ENCODE results near the gene LRRC8A. TPM values are rescaled to one million over a fixed set of nuclear protein-coding genes. Genes with fewer than 3 reads are reported as not detected.
A peak's percentile ranks its signal among the peaks of the same experiment; 100 is the strongest.
"Not testable (repeated sequence)": the region's sequence is repeated elsewhere in the genome, so short reads cannot be mapped to it uniquely, and the experiment has no call there.

Gene LRRC8A
- total RNA-seq, 1 experiment from 2014 or later: 43.2 TPM

DNA sequence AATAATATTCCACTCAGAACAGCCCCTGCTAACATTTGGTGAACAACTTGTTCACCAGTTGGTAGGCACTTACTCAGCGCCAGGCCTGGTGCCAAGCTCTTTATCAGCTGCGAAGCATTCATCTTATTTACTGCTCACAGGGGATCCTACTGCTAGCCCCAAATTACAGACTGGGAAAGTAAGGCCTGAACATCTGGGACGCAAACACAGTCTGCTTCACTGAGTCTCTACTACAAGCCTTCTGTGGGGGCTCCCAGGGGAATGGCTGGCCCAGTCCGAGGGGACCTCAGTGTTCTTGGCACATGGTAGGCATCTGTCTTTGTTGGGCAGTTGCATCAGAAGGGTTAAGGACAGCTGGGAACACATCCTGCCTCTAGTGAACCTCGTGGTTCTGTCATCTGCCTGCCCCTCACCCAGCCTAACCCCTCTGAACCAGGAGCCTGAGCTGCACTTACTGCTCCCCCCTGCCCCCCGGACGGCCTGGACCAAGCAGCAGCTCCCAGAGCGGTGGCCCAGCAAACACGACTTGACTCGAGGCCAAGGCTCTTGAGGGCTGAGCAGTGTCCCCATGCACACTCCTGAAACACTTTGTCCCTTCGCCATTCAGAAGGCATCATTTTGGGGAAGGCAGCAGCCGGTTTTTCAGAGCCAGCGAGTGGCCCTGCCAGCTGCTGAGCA lies 38.6 kb downstream of the LRRC8A start, which contains the start of gene PHYHD1:
Gene PHYHD1, plus strand, starts transcription at position 602 of the 678 bp plus-strand sequence. CDS start 1,342 bp downstream, outside the sequence.
- no peak for DNase-seq (ENCODE audit: low spot score)

- no peak for DNase-seq (ENCODE audit: low spot score)
Measured at GRCh38 chr9:128921881-128922763, 40.2 kb downstream of the LRRC8A start.

DNA sequence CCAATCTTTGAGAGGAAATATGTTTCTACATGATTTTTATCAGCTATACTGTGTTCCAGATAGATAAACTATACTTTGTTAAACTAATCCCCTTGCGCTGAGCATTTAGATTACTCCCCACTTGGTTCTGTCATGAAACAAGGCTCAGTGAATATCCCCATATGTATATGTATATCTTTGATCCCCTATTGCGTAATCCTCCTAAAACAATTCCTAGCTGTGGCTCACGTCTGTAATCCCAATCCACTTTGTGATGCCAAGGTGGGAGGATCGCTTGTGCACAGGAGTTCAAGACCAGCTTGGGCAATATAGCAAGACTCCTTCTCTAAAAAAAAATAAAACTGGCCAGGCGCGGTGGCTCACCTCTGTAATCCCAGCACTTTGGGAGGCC lies 41.6 kb downstream of the LRRC8A start:
- DNase-seq (ENCODE audit: low spot score): no peak

DNA sequence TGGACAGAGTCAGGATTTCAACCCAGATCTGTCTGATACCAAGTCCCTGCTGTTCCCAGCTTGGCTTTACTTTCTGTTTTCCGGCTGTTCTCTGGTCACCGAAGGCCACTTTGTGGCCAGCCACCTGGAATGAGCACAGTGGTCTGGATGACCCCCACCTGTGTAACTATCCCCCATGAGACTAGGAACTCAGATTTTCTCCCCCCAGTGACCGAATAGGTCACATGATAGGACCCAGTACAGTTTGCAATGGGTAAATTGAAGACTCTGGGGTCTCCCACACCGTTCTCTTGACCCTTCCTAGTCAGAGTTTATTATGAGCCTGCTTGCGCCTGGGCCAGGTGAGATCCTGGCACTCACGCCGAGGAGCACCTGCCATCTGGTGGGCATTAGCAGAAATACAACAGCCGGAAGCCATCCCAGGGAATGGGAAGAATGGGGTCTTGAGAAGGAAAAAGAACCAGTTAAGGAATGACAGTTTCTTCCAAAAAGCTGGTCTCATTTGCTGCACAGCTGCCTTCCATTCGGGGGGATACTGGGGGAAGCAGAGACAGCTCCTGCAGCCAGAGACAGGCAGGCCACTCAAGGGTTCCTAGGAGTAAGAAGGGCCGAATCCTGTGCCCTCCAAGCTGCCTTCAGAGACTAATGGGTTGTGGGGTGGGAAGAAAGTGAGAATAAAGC lies 45.9 kb downstream of the LRRC8A start:
- peak; percentile 75 for DNase-seq (ENCODE audit: low spot score)

GRCh38 chr9:128928624-128929023 lies 46.7 kb downstream of the LRRC8A start:
- no peak for DNase-seq (ENCODE audit: low spot score)

DNA sequence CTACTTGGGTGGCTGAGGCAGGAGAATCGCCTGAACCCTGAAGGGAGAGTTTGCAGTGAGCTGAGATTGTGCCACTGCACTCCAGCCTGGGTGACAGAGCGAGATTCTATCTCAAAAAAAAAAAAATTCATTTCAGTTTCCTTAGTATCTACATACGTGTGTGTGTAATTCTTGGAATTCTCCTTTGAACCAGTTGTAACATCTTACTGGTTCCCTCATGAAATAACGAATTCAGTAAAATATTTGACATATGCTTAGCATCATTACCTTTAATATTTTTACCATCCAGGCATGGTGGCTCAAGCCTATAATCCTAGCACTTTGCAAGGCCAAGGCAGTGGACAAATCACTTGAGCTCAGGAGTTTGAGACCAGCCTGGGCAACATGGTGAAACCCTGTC lies 47.6 kb downstream of the LRRC8A start:
- DNase-seq (ENCODE audit: low spot score): no peak

DNA sequence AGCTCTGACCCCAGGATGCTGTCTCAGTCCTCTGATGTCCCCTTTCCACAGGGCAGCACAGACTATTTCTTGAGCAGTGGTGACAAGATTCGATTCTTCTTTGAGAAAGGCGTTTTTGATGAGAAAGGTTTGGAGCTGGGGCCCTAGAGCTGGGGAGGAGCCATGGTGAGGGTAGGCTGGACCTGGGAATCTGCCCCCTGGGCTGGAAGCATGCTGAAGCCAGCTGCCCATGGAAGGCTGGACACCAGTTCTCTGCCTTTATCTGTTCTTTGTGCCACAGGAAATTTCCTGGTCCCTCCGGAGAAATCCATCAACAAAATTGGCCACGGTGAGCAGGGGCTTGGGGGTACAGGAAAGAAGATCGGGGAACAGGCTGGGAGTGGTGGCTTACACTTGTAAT lies 51.8 kb downstream of the LRRC8A start:
- DNase-seq (ENCODE audit: low spot score): no peak

GRCh38 chr9:128936171-128936865 lies 54.4 kb downstream of the LRRC8A start:
- no peak for DNase-seq (ENCODE audit: low spot score)

DNA sequence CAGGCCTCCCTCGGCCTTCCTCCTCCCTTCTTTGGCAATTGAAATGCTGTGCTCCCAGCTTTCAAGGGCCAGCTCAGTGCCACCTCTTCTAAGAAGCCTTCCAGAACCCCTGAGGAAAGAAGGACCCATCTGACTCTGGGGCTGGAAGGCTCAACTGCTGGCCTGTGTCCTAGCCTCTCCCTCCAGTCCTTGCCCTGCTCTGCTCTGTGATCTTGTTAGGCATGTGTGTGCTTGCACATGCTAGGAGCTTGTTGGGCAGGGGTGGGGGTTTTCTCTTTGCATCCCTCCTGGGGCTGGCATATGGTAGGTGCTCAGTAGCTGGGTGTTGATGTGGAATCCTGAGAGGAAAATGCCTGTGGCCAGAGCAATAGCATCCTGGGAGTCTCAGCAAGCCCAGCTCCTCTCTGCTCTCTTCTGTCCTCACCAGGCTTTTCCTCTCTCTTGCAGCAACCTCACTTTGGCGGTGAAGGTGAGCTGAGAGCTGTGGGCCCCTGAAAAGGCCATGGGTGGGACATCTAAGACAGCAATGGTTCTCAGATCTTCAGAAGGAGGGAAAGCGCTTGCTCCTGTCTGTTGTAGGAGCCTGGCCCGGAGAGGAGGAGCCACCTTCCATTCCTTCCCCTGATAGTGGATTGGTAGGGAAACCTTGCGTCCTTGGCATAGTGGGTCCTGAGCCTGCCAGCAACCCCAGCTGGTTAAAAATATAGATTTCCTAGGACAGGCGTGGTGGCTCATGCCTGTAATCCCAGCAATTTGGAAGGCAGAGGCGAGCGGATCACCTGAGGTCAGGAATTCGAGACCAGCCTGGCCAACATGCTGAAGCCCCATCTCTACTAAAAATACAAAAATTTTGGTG lies 55.6 kb downstream of the LRRC8A start:
- DNase-seq (ENCODE audit: low spot score): no peak

- DNase-seq (ENCODE audit: low spot score): no peak
Measured at GRCh38 chr9:128940271-128940921, 58.5 kb downstream of the LRRC8A start.

GRCh38 chr9:128940946-128941755 lies 59.2 kb downstream of the LRRC8A start:
- no peak for DNase-seq (ENCODE audit: low spot score)

GRCh38 chr9:128943832-128944620 lies 62.1 kb downstream of the LRRC8A start:
- no peak for DNase-seq (ENCODE audit: low spot score)

- DNase-seq (ENCODE audit: low spot score): not testable (repeated sequence)
Measured at GRCh38 chr9:128944966-128945365, 63.0 kb downstream of the LRRC8A start.

DNA sequence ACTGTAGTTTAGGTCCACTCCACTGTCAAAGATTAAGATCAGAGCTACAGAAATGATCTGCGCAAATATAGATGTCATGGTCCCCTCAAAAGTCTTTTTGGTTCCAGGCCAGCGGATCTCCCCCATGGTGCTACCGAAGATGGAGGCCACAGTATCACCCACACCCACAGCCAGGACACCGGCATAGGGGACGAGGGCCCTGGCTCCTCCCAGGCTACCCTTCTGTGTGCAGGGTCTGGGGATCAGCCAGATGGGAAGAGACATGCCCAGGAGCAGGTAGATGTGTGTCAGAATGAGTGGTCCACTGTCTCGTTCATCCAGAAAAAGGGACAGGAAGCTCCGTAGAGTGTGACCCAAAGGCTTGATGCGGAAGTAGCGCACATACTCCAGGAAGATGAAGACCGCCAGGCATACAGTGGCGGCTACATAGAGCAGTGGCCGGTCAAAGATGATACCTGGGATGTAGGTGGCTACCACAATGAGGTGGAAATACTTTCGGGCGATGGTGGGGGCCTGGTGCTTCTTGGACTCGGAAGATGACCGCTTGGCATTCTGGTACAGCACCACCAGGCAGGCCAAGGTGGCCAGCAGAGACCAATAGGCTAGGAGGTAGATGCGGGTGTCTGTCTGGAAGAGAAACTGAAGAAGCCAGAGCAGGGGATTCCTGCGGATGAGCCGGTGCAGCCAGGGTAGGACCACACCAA lies 64.0 kb downstream of the LRRC8A start:
- DNase-seq (ENCODE audit: low spot score): no peak

DNA sequence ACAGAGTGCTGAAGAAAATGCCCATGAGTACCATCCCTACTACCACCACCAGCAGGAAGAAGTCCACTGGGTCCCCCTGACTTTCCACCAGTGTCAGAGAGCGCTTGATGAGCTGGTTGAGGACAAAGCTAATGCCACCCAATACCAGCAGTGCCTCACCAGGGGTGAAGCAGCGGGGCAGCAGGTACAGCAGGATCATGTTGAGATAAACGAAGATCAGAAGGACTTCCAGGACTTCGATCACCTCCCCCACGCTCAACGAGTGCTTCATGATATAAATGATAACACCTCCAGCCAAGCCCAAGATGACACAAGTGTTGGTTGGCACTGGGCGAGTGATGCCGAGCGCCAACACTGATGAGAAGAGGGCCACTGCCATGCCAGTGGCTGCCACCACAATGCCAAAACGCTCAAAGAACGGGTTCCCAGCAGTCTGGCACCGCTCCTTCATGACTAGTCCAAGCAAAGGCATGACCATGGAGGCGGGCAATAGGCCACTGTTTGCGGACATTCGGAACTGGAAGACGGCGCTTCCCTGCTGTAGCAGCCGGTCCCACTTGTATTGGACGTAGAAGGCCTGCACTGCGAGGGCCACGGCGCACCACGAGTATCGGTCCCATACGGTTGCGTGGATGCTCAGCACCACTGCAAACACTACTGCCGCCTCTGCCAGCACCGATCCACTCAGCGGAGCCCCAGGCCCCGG lies 64.8 kb downstream of the LRRC8A start:
- no peak for DNase-seq (ENCODE audit: low spot score)

GRCh38 chr9:128947277-128947526 lies 65.3 kb downstream of the LRRC8A start:
- DNase-seq (ENCODE audit: low spot score): no peak

- peak; percentile 90 for DNase-seq (ENCODE audit: low spot score)
Measured at GRCh38 chr9:128947527-128948301, 65.8 kb downstream of the LRRC8A start, which contains the start of the genes DOLK and NUP188. DOLK (minus strand) TSS chr9:128947603; CDS start chr9:128947303, 300 bp downstream. NUP188 (plus strand) TSS chr9:128947699; CDS start chr9:128947720, 21 bp downstream.

All from HT-29 (cell line).